HepG2 (cell line): ENCODE results near the gene NCOA5. TPM values are rescaled to one million over a fixed set of nuclear protein-coding genes. Genes with fewer than 3 reads are reported as not detected.

Experiments
- CAMTA2 ChIP-seq: sonication (generic); formaldehyde crosslinking; IDR thresholded peaks from 2 replicates; pipeline ENCODE4 v1.4.0; 2020; ENCODE audit warnings: mild to moderate bottlenecking, missing genetic modification reagents, borderline replicate concordance
- DR1 ChIP-seq: sonication (generic); formaldehyde crosslinking; IDR thresholded peaks from 2 replicates; pipeline ENCODE4 v1.8.0; 2021; ENCODE audit warnings: mild to moderate bottlenecking, missing genetic modification reagents, inconsistent platforms
- EHMT2 ChIP-seq: fragments of 200-600 bp; sonication (generic); IDR thresholded peaks from 2 replicates; pipeline ENCODE4 v1.7.0; 2017; ENCODE audit warnings: antibody characterized with exemption, low read depth, low read length, borderline replicate concordance
- FOSL2 ChIP-seq: sonication (generic); formaldehyde crosslinking; IDR thresholded peaks from 2 replicates; pipeline ENCODE4 v1.4.0; 2020; ENCODE audit warnings: missing genetic modification reagents
- FUBP1 ChIP-seq: sonication (generic); formaldehyde crosslinking; IDR thresholded peaks from 2 replicates; pipeline ENCODE4 v1.5.1; 2020; ENCODE audit warnings: missing genetic modification reagents, mild to moderate bottlenecking, borderline replicate concordance
- GATAD2A ChIP-seq: IDR thresholded peaks from 2 replicates; pipeline ENCODE4 v1.6.1; 2016
- IRF2 ChIP-seq: IDR thresholded peaks from 2 replicates; pipeline ENCODE4 v1.6.1; 2018; ENCODE audit warnings: missing genetic modification reagents, missing compliant biosample characterization
- KLF11 ChIP-seq: IDR thresholded peaks from 2 replicates; pipeline ENCODE4 v1.6.1; 2016; ENCODE audit warnings: missing compliant biosample characterization
- NFATC3 ChIP-seq: sonication (generic); formaldehyde crosslinking; IDR thresholded peaks from 2 replicates; pipeline ENCODE4 v1.5.1; 2020; ENCODE audit warnings: mild to moderate bottlenecking, missing genetic modification reagents
- NFYB ChIP-seq: sonication (generic); formaldehyde crosslinking; IDR thresholded peaks from 2 replicates; pipeline ENCODE4 v1.4.0; 2020; ENCODE audit warnings: missing genetic modification reagents
- NR2F6 ChIP-seq, 2 experiments: IDR thresholded peaks; 2 replicates each; pipeline ENCODE4 v1.6.1; 2016; ENCODE audit warnings: antibody characterized with exemption in 1 of 2, mild to moderate bottlenecking in 1 of 2
- SMARCC2 ChIP-seq: fragments of 450-650 bp; IDR thresholded peaks from 2 replicates; pipeline ENCODE4 v1.6.1; 2017; ENCODE audit warnings: antibody characterized with exemption, mild to moderate bottlenecking
- ZFP41 ChIP-seq: sonication (generic); formaldehyde crosslinking; IDR thresholded peaks from 2 replicates; pipeline ENCODE4 v1.4.0; 2020; ENCODE audit warnings: mild to moderate bottlenecking, missing genetic modification reagents, borderline replicate concordance
- ZNF225 ChIP-seq: sonication (generic); formaldehyde crosslinking; IDR thresholded peaks from 2 replicates; pipeline ENCODE4 v1.4.0; 2020; ENCODE audit warnings: mild to moderate bottlenecking, missing genetic modification reagents
- ZNF3 ChIP-seq: IDR thresholded peaks from 2 replicates; pipeline ENCODE4 v1.7.0; 2017; ENCODE audit warnings: inconsistent platforms
- ZNF329 ChIP-seq: sonication (generic); formaldehyde crosslinking; IDR thresholded peaks from 2 replicates; pipeline ENCODE4 v1.9.0; 2021; ENCODE audit warnings: low read depth, mild to moderate bottlenecking, missing genetic modification reagents
- ZNF337 ChIP-seq: sonication (generic); formaldehyde crosslinking; IDR thresholded peaks from 2 replicates; pipeline ENCODE4 v1.5.1; 2020; ENCODE audit warnings: missing genetic modification reagents, low read depth, mild to moderate bottlenecking, borderline replicate concordance
- ZNF383 ChIP-seq: sonication (generic); formaldehyde crosslinking; IDR thresholded peaks from 2 replicates; pipeline ENCODE4 v1.4.0; 2020; ENCODE audit warnings: missing genetic modification reagents, mild to moderate bottlenecking, borderline replicate concordance
- ZNF713 ChIP-seq: sonication (generic); formaldehyde crosslinking; IDR thresholded peaks from 2 replicates; pipeline ENCODE4 v1.4.0; 2020; ENCODE audit warnings: mild to moderate bottlenecking, missing genetic modification reagents
- ZNF879 ChIP-seq: sonication (generic); formaldehyde crosslinking; IDR thresholded peaks from 2 replicates; pipeline ENCODE4 v1.8.1; 2023; ENCODE audit warnings: missing genetic modification reagents
- ZNF891 ChIP-seq: sonication (generic); formaldehyde crosslinking; IDR thresholded peaks from 2 replicates; pipeline ENCODE4 v1.5.0; 2020; ENCODE audit warnings: mild to moderate bottlenecking, missing genetic modification reagents
- polyA plus RNA-seq, 8 experiments: library from polyadenylated mRNA; depleted of rRNA in 3 of 8; stranded (reverse) in 7 of 8; unstranded in 1 of 8; fragments of >200 nt; fragmentation: Illumina TruSeq in 4 of 8; extraction: Trizol in 4 of 8; gene quantifications; 2 replicates each; pipeline versions ENCODE4 v1.2.1 to v1.2.3, GENCODE V29; 2011 to 2016; ENCODE audit warnings: low read depth in 4 of 8, missing spikeins in 1 of 8, mixed read lengths in 1 of 8; ENCODE audit not compliant: insufficient read depth in 1 of 8
- total RNA-seq, 5 experiments: library from RNA; depleted of rRNA; stranded (reverse); fragments of >200 nt; fragmentation: Illumina TruSeq; extraction: Trizol; gene quantifications; 2 replicates each; pipeline ENCODE4 v1.2.3, GENCODE V29; 2016; ENCODE audit warnings: low read depth in 1 of 5
- TF ChIP-seq, protein P1 (sequence below): sonication (generic); formaldehyde crosslinking; IDR thresholded peaks from 2 replicates; pipeline ENCODE4 v1.8.1; 2022; ENCODE audit warnings: low read depth, mild to moderate bottlenecking, missing genetic modification reagents
- TF ChIP-seq, protein P2 (sequence below): sonication (generic); formaldehyde crosslinking; IDR thresholded peaks from 2 replicates; pipeline ENCODE4 v1.5.0; 2020; ENCODE audit warnings: missing genetic modification reagents

NCOA5 gene
- total and polyA plus RNA-seq, 2 of the 13 experiments (the other 11 are each of a cell fraction or from before 2014, with no cell fraction given), result 16.5 to 28.4 TPM

DNA sequence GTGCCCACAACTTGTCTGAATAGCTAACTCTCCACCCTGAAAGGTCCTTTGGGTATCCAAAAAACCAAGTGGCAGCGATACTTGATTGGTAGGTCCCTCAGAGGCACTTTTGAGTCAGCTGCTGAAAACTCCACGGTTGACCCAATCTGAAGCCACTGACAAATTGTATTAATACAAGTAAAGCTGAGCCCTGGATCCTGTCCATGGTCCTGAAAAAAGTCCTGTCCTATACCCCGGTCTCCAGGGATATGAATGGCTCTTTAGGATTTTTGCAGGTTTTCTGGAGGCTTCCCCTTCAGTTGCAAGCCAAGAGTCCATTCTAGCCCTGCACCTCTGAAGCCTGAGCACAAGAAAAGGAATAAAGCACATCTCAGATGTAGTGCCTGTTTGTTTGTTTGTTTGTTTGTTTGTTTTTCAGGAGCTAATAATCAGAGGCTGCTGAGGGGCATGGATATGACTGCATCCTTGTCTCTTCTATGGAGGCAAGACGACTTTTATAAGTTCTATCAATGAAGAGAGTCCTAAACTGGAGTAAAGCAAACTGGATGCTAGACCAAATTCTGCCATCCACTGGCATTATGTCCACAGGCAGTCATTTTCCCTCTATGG, 62.4 kb downstream of the NCOA5 start (continued):
- TF ChIP-seq EHMT2, result peak; percentile 99
- no peak for TF ChIP-seq SMARCC2
- TF ChIP-seq ZFP41 (CRISPR knock-in tag), result no peak
- no peak for TF ChIP-seq NFYB (CRISPR knock-in tag)
- no peak for TF ChIP-seq NFATC3 (CRISPR knock-in tag)
- TF ChIP-seq, protein P1, sequence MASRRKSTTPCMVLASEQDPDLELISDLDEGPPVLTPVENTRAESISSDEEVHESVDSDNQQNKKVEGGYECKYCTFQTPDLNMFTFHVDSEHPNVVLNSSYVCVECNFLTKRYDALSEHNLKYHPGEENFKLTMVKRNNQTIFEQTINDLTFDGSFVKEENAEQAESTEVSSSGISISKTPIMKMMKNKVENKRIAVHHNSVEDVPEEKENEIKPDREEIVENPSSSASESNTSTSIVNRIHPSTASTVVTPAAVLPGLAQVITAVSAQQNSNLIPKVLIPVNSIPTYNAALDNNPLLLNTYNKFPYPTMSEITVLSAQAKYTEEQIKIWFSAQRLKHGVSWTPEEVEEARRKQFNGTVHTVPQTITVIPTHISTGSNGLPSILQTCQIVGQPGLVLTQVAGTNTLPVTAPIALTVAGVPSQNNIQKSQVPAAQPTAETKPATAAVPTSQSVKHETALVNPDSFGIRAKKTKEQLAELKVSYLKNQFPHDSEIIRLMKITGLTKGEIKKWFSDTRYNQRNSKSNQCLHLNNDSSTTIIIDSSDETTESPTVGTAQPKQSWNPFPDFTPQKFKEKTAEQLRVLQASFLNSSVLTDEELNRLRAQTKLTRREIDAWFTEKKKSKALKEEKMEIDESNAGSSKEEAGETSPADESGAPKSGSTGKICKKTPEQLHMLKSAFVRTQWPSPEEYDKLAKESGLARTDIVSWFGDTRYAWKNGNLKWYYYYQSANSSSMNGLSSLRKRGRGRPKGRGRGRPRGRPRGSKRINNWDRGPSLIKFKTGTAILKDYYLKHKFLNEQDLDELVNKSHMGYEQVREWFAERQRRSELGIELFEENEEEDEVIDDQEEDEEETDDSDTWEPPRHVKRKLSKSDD, result no peak
- TF ChIP-seq NR2F6 (IDR thresholded peaks at IDR 0.05), result no peak
- TF ChIP-seq NR2F6 (CRISPR knock-in tag; IDR thresholded peaks at IDR 0.05), result no peak
- no peak for TF ChIP-seq DR1 (CRISPR knock-in tag)
- no peak for TF ChIP-seq ZNF3 (CRISPR knock-in tag)
- no peak for TF ChIP-seq ZNF337 (CRISPR knock-in tag)
- TF ChIP-seq, protein P2, sequence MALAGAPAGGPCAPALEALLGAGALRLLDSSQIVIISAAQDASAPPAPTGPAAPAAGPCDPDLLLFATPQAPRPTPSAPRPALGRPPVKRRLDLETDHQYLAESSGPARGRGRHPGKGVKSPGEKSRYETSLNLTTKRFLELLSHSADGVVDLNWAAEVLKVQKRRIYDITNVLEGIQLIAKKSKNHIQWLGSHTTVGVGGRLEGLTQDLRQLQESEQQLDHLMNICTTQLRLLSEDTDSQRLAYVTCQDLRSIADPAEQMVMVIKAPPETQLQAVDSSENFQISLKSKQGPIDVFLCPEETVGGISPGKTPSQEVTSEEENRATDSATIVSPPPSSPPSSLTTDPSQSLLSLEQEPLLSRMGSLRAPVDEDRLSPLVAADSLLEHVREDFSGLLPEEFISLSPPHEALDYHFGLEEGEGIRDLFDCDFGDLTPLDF (CRISPR knock-in tag), result peak; percentile 67; the same call in 1 of the 2 replicates
- TF ChIP-seq ZNF891, result no peak
- no peak for TF ChIP-seq ZNF329
- TF ChIP-seq CAMTA2 (CRISPR knock-in tag), result 0 out of 2 replicates have a peak, but pooled peaks have one; percentile 49
- TF ChIP-seq ZNF879 (CRISPR knock-in tag), result no peak
- TF ChIP-seq ZNF225 (CRISPR knock-in tag), result no peak
- TF ChIP-seq FUBP1, result no peak
- TF ChIP-seq ZNF713 (CRISPR knock-in tag), result no peak
- TF ChIP-seq ZNF383 (CRISPR knock-in tag), result no peak
- peak; percentile 37; the same call in 1 of the 2 replicates for TF ChIP-seq IRF2 (CRISPR knock-in tag)
- TF ChIP-seq FOSL2, result no peak
- peak; percentile 90 for TF ChIP-seq KLF11 (CRISPR knock-in tag)
- TF ChIP-seq GATAD2A (CRISPR knock-in tag), result no peak
